Fibroblast of lung (primary cell): Measurements from ENCODE around the gene CLMP. TPM values are rescaled to one million over a fixed set of nuclear protein-coding genes. Genes with fewer than 3 reads are reported as not detected.

Source experiments
- DNase-seq, 2 donors: peaks; one replicate each; pipeline versions ENCODE4 v3.0.0 to v3.0.0-alpha.2; 2010; ENCODE audit warnings: low read depth in 2 of 2
- H2AFZ ChIP-seq: 2 replicates; pipeline ENCODE4 v1.5.1; 2012; ENCODE audit warnings: low read length, control low read depth, inconsistent platforms
- H3K27ac ChIP-seq: 2 replicates; pipeline ENCODE4 v1.5.1; 2011; ENCODE audit warnings: low read length, control low read depth; ENCODE audit not compliant: insufficient read depth
- H3K27me3 ChIP-seq: 2 replicates; pipeline ENCODE4 v1.5.1; 2011; ENCODE audit warnings: mild to moderate bottlenecking, low read length; ENCODE audit not compliant: control insufficient read depth, insufficient read depth
- H3K36me3 ChIP-seq: 2 replicates; pipeline ENCODE4 v1.5.1; 2011; ENCODE audit warnings: low read length; ENCODE audit not compliant: control insufficient read depth, insufficient read depth
- H3K4me1 ChIP-seq: 2 replicates; pipeline ENCODE4 v1.5.1; 2011; ENCODE audit warnings: low read length; ENCODE audit not compliant: control insufficient read depth, insufficient read depth; ENCODE audit errors: extremely low read depth
- H3K4me2 ChIP-seq: 2 replicates; pipeline ENCODE4 v1.5.1; 2011; ENCODE audit warnings: low read length, control low read depth; ENCODE audit not compliant: insufficient read depth; ENCODE audit errors: extremely low read depth
- H3K4me3 ChIP-seq, 4 experiments: fragments of 200-600 bp in 1 of 4; sonication (generic) in 1 of 4; replicated peaks in 1 of 4; 2 replicates each; pipeline ENCODE4 v1.5.1; 2011 to 2016; ENCODE audit warnings: low read length in 4 of 4, low read depth in 3 of 4, mild to moderate bottlenecking in 3 of 4, control low read depth in 2 of 4, inconsistent platforms in 1 of 4, mixed read lengths in 1 of 4; ENCODE audit not compliant: insufficient read depth in 1 of 4; ENCODE audit errors: control extremely low read depth in 1 of 4
- H3K79me2 ChIP-seq: 2 replicates; pipeline ENCODE4 v1.5.1; 2012; ENCODE audit warnings: mild to moderate bottlenecking, low read length, inconsistent platforms; ENCODE audit not compliant: control insufficient read depth, insufficient read depth
- H3K9ac ChIP-seq: 2 replicates; pipeline ENCODE4 v1.5.1; 2011; ENCODE audit warnings: mild to moderate bottlenecking, low read length, control low read depth; ENCODE audit not compliant: insufficient read depth
- H3K9me3 ChIP-seq: 2 replicates; pipeline ENCODE4 v1.5.1; 2012; ENCODE audit warnings: low read depth, low read length; ENCODE audit not compliant: control insufficient read depth, insufficient read depth
- H4K20me1 ChIP-seq: 2 replicates; pipeline ENCODE4 v1.5.1; 2011; ENCODE audit warnings: low read length; ENCODE audit not compliant: control insufficient read depth, insufficient read depth; ENCODE audit errors: extremely low read depth
- EZH2 ChIP-seq: IDR thresholded peaks from 2 replicates; pipeline ENCODE4 v1.5.1; 2012; ENCODE audit warnings: low read length, control low read depth, mild to moderate bottlenecking; ENCODE audit errors: missing control alignments
- polyA plus RNA-seq, 2 donors: library from polyadenylated mRNA; depleted of rRNA in 1 of 2; stranded (reverse) in 1 of 2; unstranded in 1 of 2; fragments of >200 nt; gene quantifications; 2 replicates each; pipeline ENCODE4 v1.2.1, GENCODE V29; 2011 to 2012; ENCODE audit warnings: missing spikeins in 1 of 2
- total RNA-seq: library from RNA; depleted of rRNA; stranded (reverse); fragments of >200 nt; gene quantifications from 2 replicates; pipeline ENCODE4 v1.2.1, GENCODE V29; 2014
- TF ChIP-seq, protein P1 (sequence below), 2 donors: IDR thresholded peaks in 1 of 2; conservative IDR thresholded peaks in 1 of 2; 1 replicate in 1 of 2; 2 replicates in 1 of 2; pipeline ENCODE4 v1.5.1; 2011 to 2012; ENCODE audit warnings: low read length in 2 of 2, control low read depth in 1 of 2, inconsistent platforms in 1 of 2, low read depth in 1 of 2, mild to moderate bottlenecking in 1 of 2

Gene CLMP
- total and polyA plus RNA-seq, 2 donors (not counting 1 experiment from before 2014, with no cell fraction given) = 107 to 243 TPM

DNA sequence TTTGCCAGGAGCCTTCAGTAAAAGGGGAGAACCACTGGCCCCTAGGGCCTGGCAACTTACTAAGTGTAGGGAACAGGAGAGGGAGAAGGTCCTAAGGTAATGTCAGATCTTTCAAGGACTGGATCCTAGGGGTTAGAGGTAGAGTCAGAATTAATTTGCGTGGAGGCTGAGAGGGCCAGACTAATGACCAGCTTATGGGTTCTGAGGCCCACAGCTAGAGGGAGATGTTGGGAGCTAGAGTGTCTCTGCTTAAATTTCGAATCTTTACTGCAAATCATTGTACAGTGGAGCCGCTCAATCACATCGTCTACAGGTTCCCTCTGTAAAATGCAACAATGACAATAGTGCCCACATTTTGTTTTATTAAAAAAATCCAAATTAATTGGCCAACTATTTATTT is 31.4 kb downstream of the CLMP start:
- Histone ChIP-seq H3K9me3 (no peaks in the 10 kb centered on the region), H3K4me3 (no peak overlapping the region), H3K36me3 (peaks cover 2% of the 10 kb centered on the region), H4K20me1 (no peaks in the 10 kb centered on the region), H3K4me1 (peaks cover 19% of the 10 kb centered on the region), H3K27me3 (no peaks in the 10 kb centered on the region), H3K79me2 (peaks cover 56% of the 10 kb centered on the region), H3K9ac (no peak overlapping the region), H3K27ac (no peak overlapping the region), H2AFZ (no peak overlapping the region), H3K4me2 (no peak overlapping the region)
- DNase-seq = no peak
- no peak for TF ChIP-seq EZH2
- TF ChIP-seq, protein P1, sequence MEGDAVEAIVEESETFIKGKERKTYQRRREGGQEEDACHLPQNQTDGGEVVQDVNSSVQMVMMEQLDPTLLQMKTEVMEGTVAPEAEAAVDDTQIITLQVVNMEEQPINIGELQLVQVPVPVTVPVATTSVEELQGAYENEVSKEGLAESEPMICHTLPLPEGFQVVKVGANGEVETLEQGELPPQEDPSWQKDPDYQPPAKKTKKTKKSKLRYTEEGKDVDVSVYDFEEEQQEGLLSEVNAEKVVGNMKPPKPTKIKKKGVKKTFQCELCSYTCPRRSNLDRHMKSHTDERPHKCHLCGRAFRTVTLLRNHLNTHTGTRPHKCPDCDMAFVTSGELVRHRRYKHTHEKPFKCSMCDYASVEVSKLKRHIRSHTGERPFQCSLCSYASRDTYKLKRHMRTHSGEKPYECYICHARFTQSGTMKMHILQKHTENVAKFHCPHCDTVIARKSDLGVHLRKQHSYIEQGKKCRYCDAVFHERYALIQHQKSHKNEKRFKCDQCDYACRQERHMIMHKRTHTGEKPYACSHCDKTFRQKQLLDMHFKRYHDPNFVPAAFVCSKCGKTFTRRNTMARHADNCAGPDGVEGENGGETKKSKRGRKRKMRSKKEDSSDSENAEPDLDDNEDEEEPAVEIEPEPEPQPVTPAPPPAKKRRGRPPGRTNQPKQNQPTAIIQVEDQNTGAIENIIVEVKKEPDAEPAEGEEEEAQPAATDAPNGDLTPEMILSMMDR (conservative IDR thresholded peaks at IDR 0.05 in 1 of 2, IDR thresholded peaks at IDR 0.05 in 1 of 2; ENCODE audit: low read depth in 1 of 2, low read length in 2 of 2) = peak in 1 of 2 donors; percentile 37

DNA sequence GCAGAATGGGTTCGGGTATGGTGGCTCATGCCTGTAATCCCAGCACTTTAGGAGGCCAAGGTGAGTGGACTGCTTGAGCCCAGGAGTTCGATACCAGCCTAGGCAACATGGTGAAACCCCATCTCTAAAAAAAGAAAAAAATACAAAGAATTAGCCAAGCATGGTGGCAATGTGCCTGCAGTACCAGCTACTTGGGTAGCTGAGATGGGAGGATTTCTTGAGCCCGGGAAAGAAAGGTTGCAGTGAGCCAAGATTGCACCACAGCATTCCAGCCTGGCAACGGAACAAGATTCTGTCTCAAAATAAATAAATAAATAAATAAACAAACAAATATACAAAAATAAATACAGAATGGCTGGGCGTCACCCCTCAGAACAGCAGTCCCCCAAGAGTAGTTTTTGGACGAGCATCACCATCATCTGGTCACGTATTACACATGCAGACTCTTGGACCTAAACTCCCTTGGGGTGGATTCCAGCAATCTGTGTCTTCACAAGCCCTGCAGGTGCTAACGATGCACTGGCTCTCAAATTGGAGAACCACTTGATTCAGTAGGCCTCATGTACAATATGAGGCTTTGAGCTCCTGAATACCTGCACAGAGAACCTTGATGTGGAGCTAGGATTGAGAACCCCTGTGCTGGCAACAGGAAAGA is 33.5 kb downstream of the CLMP start:
- Histone ChIP-seq H3K9ac (no peak overlapping the region), H3K79me2 (peaks cover 56% of the 10 kb centered on the region), H3K27ac (no peak overlapping the region), H4K20me1 (no peaks in the 10 kb centered on the region), H2AFZ (no peak overlapping the region), H3K27me3 (no peaks in the 10 kb centered on the region), H3K4me2 (no peak overlapping the region), H3K9me3 (no peaks in the 10 kb centered on the region), H3K36me3 (peaks cover 1% of the 10 kb centered on the region), H3K4me3 (no peak overlapping the region), H3K4me1 (peaks cover 16% of the 10 kb centered on the region)
- TF ChIP-seq, protein P1 (conservative IDR thresholded peaks at IDR 0.05 in 1 of 2, IDR thresholded peaks at IDR 0.05 in 1 of 2; ENCODE audit: low read depth in 1 of 2, low read length in 2 of 2) = no peak
- no peak for TF ChIP-seq EZH2
- DNase-seq = no peak

DNA sequence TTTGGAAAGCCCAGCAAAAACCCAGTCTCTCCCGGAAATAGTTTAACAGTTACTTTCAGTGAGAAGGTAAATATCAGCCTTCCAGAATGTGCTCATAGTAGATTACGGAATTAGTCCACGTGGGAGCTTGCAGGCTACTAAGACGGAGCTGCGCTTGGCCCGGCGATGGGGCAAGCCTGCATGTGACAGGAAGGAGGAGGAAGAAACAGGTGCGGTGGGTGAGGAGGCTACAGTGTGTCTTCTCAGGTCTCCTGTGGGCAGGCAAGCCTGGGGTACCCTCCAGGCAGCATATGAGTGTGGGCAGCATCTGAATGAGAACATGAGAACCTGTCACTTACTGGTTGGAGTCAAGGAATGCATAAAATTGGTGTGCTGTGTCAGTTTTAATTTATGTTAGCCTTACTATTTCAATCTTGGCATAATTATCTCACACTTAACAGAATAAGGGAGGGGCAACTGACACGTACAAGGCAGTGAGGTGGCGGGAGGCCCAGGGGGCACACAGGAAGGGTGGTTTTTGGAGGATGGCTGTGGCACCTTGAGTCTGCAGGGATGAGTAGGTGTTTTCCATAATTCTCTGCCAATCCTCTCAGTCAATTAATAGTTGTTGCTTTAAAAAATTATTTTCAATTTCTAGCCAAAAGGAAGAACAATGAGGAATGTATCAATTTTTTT is 35.7 kb downstream of the CLMP start:
- no peak overlapping the region for H2AFZ ChIP-seq
- H3K4me1 ChIP-seq = peaks cover 3% of the 10 kb centered on the region
- peaks cover 59% of the 10 kb centered on the region for H3K79me2 ChIP-seq
- no peaks in the 10 kb centered on the region for H4K20me1 ChIP-seq
- H3K36me3 ChIP-seq = peaks cover 1% of the 10 kb centered on the region
- no peak overlapping the region for H3K27ac ChIP-seq
- no peaks in the 10 kb centered on the region for H3K9me3 ChIP-seq
- H3K4me2 ChIP-seq = no peak overlapping the region
- no peak overlapping the region for H3K9ac ChIP-seq
- no peak overlapping the region for H3K4me3 ChIP-seq
- peak in 1 of 2 donors; percentile 34 for DNase-seq
- H3K27me3 ChIP-seq = no peaks in the 10 kb centered on the region
- TF ChIP-seq, protein P1 (conservative IDR thresholded peaks at IDR 0.05 in 1 of 2, IDR thresholded peaks at IDR 0.05 in 1 of 2; ENCODE audit: low read depth in 1 of 2, low read length in 2 of 2) = no peak
- no peak for TF ChIP-seq EZH2
